K562 treated with DMSO at 1 percent for 24 hours (cell line): Measurements from ENCODE around the gene TAF8. TPM values are rescaled to one million over a fixed set of nuclear protein-coding genes. Genes with fewer than 3 reads are reported as not detected.

ENCODE experiments used
- total RNA-seq: library from RNA; unstranded; fragments of 300-600 nt; gene quantifications from 2 replicates; pipeline ENCODE4 v1.2.3, GENCODE V29; 2022; ENCODE audit warnings: low read depth; ENCODE audit not compliant: insufficient read depth

TAF8 gene, protein sequence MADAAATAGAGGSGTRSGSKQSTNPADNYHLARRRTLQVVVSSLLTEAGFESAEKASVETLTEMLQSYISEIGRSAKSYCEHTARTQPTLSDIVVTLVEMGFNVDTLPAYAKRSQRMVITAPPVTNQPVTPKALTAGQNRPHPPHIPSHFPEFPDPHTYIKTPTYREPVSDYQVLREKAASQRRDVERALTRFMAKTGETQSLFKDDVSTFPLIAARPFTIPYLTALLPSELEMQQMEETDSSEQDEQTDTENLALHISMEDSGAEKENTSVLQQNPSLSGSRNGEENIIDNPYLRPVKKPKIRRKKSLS
- 22.4 and 25.3 TPM in 2 replicates for total RNA-seq

DNA sequence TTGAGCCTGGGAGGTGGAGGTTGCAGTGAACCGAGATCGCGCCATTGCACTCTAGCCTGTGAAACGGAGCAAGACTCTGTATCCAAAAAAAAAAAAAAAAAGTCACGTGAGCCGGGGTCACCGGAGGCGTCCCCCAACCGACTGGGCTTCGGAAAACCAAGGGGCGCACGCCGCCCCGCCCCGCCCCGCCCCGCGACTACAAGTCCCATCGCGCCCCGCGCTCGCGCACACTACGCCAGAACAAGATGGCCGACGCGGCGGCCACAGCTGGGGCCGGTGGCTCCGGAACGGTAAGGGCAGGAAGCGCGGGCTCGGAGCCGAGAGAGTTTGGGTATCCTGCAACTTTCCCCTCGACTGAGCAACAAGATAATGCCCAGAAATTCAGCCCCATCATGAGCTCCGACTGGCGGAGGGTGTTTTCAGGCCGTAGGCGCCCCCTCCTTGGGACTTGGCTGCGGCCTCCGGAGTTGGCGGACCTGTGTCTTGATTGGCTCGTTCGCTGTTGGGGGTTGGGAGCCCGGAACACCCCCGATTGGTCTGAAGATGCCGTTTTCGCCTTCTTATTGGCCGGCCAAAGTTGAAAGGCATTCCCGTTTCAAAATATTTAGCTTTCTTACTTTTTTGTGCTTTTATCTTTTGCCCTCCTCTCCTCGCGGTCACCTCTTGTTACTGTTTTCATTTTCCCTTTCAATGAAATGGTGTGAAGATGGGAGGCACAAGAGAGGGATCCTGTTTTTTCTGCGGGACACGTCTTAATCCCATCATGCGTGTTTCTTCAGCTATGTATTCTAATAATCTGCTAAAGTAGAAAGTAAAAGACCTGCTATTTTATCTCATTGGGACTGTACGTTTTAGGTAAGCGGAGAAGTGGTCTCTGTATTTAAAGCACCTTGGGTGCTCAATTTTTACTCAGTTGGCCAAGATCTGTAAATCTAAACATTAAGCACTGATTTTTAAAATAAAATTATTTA is at the start of gene TAF8:
TSS of gene TAF8 (plus strand) at position 228 of the 971 bp plus-strand sequence. CDS start at position 246, 18 bp downstream.

Other genes with a start within 250 kb of the TAF8 start
- gene USP49, start 155.1 kb upstream of the TAF8 start, total RNA-seq, result 8.1 and 10.2 TPM in 2 replicates
- gene MED20, start 129.4 kb upstream of the TAF8 start, total RNA-seq, result 21.4 and 22.5 TPM in 2 replicates
- gene BYSL, start 129.0 kb upstream of the TAF8 start, total RNA-seq, result 29.3 and 30.3 TPM in 2 replicates
- 311 and 348 TPM in 2 replicates for gene CCND3, start 108.7 kb upstream of the TAF8 start, total RNA-seq
- gene C6orf132, start 92.1 kb downstream of the TAF8 start, total RNA-seq, result 0.15 and 0.24 TPM in 2 replicates
- not detected in 2 replicates for gene GUCA1A, start 122.8 kb downstream of the TAF8 start, total RNA-seq
- gene GUCA1B, start 144.4 kb downstream of the TAF8 start, total RNA-seq, result 1.2 and 2.1 TPM in 2 replicates
- gene MRPS10, start 167.3 kb downstream of the TAF8 start, total RNA-seq, result 32.0 and 32.6 TPM in 2 replicates